Mammary epithelial cell (primary cell): ENCODE data around the gene ZBTB21.

Experiments used
- EZH2 ChIP-seq: IDR thresholded peaks from 2 replicates; pipeline ENCODE4 v1.6.1; 2012; ENCODE audit warnings: low read length, inconsistent platforms, borderline replicate concordance
- TF ChIP-seq, protein P1 (sequence below), 2 donors: IDR thresholded peaks in 1 of 2; conservative IDR thresholded peaks in 1 of 2; 2 replicates each; pipeline ENCODE4 v1.5.1; 2011 to 2012; ENCODE audit warnings: inconsistent platforms in 2 of 2, low read length in 2 of 2, mild to moderate bottlenecking in 2 of 2, control low read depth in 1 of 2, low read depth in 1 of 2; ENCODE audit not compliant: insufficient read depth in 1 of 2; ENCODE audit errors: extremely low read depth in 1 of 2

DNA sequence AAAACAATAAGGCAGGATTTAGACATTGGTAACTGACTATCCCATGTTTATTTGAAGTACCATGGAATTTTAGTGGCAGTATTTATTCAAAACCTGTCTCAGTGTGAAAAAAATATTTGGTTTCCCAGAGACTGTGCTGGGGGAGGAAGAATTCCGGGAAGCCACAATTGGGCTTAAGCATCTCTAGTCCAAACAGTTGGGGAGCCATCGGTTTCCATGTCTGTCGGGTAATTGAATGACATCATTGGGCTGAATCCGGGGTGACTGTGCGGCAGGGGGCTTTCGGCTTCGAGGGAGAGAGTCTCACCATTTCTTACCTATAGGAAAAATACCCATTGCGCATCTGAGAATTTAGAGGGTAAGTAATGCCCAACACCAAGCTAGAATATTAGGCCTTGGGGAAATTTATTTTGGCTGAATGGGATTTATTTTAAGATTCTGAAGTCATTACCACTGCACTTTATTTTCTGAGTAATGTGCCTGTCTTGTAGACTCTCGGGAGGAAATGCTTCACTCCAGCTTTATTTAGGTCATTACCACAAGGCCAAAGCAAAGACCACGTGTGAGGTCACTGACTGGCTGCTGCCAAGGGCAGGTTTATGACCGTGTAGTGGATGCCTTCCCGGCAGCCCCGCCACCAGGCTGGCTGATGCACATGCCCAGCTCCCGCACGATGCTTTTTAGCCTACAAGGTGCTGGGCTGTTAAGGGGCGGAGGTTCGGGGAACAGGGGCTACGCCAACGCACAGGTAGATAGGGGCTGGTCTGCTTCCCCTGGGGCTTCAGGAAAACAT is 37.9 kb upstream of the ZBTB21 start:
- TF ChIP-seq, protein P1, sequence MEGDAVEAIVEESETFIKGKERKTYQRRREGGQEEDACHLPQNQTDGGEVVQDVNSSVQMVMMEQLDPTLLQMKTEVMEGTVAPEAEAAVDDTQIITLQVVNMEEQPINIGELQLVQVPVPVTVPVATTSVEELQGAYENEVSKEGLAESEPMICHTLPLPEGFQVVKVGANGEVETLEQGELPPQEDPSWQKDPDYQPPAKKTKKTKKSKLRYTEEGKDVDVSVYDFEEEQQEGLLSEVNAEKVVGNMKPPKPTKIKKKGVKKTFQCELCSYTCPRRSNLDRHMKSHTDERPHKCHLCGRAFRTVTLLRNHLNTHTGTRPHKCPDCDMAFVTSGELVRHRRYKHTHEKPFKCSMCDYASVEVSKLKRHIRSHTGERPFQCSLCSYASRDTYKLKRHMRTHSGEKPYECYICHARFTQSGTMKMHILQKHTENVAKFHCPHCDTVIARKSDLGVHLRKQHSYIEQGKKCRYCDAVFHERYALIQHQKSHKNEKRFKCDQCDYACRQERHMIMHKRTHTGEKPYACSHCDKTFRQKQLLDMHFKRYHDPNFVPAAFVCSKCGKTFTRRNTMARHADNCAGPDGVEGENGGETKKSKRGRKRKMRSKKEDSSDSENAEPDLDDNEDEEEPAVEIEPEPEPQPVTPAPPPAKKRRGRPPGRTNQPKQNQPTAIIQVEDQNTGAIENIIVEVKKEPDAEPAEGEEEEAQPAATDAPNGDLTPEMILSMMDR (conservative IDR thresholded peaks at IDR 0.05 in 1 of 2, IDR thresholded peaks at IDR 0.05 in 1 of 2; ENCODE audit: extremely low read depth in 1 of 2, insufficient read depth in 1 of 2, low read depth in 1 of 2, low read length in 2 of 2): no peak
- no peak for TF ChIP-seq EZH2
